ENCODE results near the gene ROR1.

Gene ROR1

GRCh38 chr1:64110924-64111777, 337.3 kb downstream of the ROR1 start:
- no peaks in the 10 kb centered on the region for H3K4me1 ChIP-seq (ENCODE audit: control insufficient read depth in 1 of 2, insufficient read depth in 1 of 2, low read depth in 1 of 2, low read length in 1 of 2)
- H3K27ac ChIP-seq: no peak overlapping the region
- no peaks in the 10 kb centered on the region for H3K36me3 ChIP-seq
- TF ChIP-seq CTCF (IDR thresholded peaks at IDR 0.05): no peak
- H3K27me3 ChIP-seq: no peaks in the 10 kb centered on the region
- H3K9me3 ChIP-seq: no peaks in the 10 kb centered on the region
- H3K4me3 ChIP-seq (ENCODE audit: low read depth in 1 of 2, low read length in 1 of 2): no peak overlapping the region

DNA sequence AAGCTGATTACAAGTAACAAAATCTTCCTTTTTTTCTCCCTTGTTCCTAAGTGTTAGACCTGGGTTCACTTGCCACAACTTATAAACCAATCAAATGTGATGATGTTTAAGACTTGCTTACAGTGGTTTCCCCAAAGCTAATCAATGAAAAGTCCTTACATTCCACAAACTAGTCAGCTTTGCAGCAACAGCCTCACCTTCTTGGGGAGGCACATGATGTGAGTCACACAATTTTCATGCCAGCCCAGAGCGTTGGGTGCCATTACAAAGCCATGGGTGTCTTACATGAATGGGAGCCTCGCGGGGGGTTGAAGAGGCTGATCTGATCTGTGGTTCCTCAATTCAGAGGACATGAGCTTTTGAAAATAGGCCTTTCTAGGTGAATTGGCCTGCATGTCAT, 338.0 kb downstream of the ROR1 start:
- no peaks in the 10 kb centered on the region for H3K36me3 ChIP-seq
- H3K27me3 ChIP-seq: no peaks in the 10 kb centered on the region
- H3K9me3 ChIP-seq: no peaks in the 10 kb centered on the region
- H3K4me1 ChIP-seq (ENCODE audit: control insufficient read depth in 1 of 2, insufficient read depth in 1 of 2, low read depth in 1 of 2, low read length in 1 of 2): no peaks in the 10 kb centered on the region
- no peak overlapping the region for H3K27ac ChIP-seq
- no peak overlapping the region for H3K4me3 ChIP-seq (ENCODE audit: low read depth in 1 of 2, low read length in 1 of 2)
- TF ChIP-seq CTCF (IDR thresholded peaks at IDR 0.05): no peak

- H3K4me1 ChIP-seq (ENCODE audit: control insufficient read depth in 1 of 2, insufficient read depth in 1 of 2, low read depth in 1 of 2, low read length in 1 of 2): no peaks in the 10 kb centered on the region
- no peaks in the 10 kb centered on the region for H3K27me3 ChIP-seq
- H3K36me3 ChIP-seq: no peaks in the 10 kb centered on the region
- H3K4me3 ChIP-seq (ENCODE audit: low read depth in 1 of 2, low read length in 1 of 2): no peak overlapping the region
- H3K27ac ChIP-seq: no peak overlapping the region
- no peaks in the 10 kb centered on the region for H3K9me3 ChIP-seq
- TF ChIP-seq CTCF (IDR thresholded peaks at IDR 0.05): no peak
These were observed 338.5 kb downstream of the ROR1 start for GRCh38 chr1:64112281-64112680.

DNA sequence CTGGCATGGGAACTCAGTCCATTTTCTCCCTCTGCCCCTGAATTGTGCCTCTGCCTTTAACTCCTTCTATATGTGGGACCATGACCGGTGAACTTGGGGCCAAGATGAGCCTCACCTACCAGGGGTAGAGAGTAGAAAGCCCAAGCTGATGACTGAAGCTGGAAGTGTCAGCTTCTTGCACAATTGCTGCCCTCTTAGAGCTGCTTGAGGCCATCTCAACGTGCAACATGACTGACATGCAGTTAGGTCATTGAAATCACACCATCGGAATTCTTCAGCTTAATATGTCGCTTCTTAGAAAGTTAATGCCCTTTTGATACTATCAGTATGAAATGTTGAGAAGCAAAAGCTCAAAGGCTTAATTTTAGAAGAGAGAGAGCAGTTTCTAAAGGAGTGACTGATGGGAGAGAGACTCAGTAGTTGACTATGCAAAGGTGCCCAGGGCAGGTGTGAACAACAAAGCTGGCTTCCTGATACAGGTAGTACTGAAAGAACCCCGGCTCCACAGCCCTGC, 340.3 kb downstream of the ROR1 start:
- no peaks in the 10 kb centered on the region for H3K27me3 ChIP-seq
- no peaks in the 10 kb centered on the region for H3K9me3 ChIP-seq
- no peaks in the 10 kb centered on the region for H3K4me1 ChIP-seq (ENCODE audit: control insufficient read depth in 1 of 2, insufficient read depth in 1 of 2, low read depth in 1 of 2, low read length in 1 of 2)
- H3K27ac ChIP-seq: no peak overlapping the region
- TF ChIP-seq CTCF (IDR thresholded peaks at IDR 0.05): no peak
- no peaks in the 10 kb centered on the region for H3K36me3 ChIP-seq
- no peak overlapping the region for H3K4me3 ChIP-seq (ENCODE audit: low read depth in 1 of 2, low read length in 1 of 2)

GRCh38 chr1:64116537-64116936, 342.7 kb downstream of the ROR1 start:
- H3K36me3 ChIP-seq: no peaks in the 10 kb centered on the region
- no peaks in the 10 kb centered on the region for H3K27me3 ChIP-seq
- H3K9me3 ChIP-seq: no peaks in the 10 kb centered on the region
- TF ChIP-seq CTCF (IDR thresholded peaks at IDR 0.05): no peak
- no peaks in the 10 kb centered on the region for H3K4me1 ChIP-seq (ENCODE audit: control insufficient read depth in 1 of 2, insufficient read depth in 1 of 2, low read depth in 1 of 2, low read length in 1 of 2)
- no peak overlapping the region for H3K4me3 ChIP-seq (ENCODE audit: low read depth in 1 of 2, low read length in 1 of 2)
- H3K27ac ChIP-seq: no peak overlapping the region

Data from neutrophil (primary cell).